ENCODE results near the gene B4GALNT2. TPM values are rescaled to one million over a fixed set of nuclear protein-coding genes. Genes with fewer than 3 reads are reported as not detected.

Gene B4GALNT2
- total RNA-seq, 1 donor from 2014 or later: 2.2 TPM

Other genes starting within 250 kb of the B4GALNT2 start
- gene ATP5MC1, start 240.0 kb upstream of the B4GALNT2 start, total RNA-seq: 32.4 and 55.9 TPM in 2 replicates
- 71.5 and 97.1 TPM in 2 replicates for gene UBE2Z, start 224.4 kb upstream of the B4GALNT2 start, total RNA-seq
- gene SNF8, start 187.9 kb upstream of the B4GALNT2 start, total RNA-seq: 83.9 and 133 TPM in 2 replicates
- gene GIP, start 164.2 kb upstream of the B4GALNT2 start, total RNA-seq: not detected in 2 replicates
- gene IGF2BP1, start 135.4 kb upstream of the B4GALNT2 start, total RNA-seq: 0.45 and 1.4 TPM in 2 replicates
- not detected in 2 replicates for gene GNGT2, start 77.8 kb downstream of the B4GALNT2 start, total RNA-seq
- 0.17 TPM in 1 of 2 replicates, not detected in the other for gene ABI3, start 77.9 kb downstream of the B4GALNT2 start, total RNA-seq
- gene PHOSPHO1, start 98.0 kb downstream of the B4GALNT2 start, total RNA-seq: 0.05 TPM in 1 of 2 replicates, not detected in the other
- 11.5 and 28.4 TPM in 2 replicates for gene ZNF652, start 229.5 kb downstream of the B4GALNT2 start, total RNA-seq